Glomerular visceral epithelial cell (primary cell): ENCODE measurements around the gene PARD3.
A peak's percentile ranks its signal among the peaks of the same experiment; 100 is the strongest.

Experiments
- DNase-seq: peaks from one replicate; pipeline ENCODE4 v3.0.0-alpha.2; 2016; ENCODE audit errors: extremely low spot score

PARD3 gene

DNA sequence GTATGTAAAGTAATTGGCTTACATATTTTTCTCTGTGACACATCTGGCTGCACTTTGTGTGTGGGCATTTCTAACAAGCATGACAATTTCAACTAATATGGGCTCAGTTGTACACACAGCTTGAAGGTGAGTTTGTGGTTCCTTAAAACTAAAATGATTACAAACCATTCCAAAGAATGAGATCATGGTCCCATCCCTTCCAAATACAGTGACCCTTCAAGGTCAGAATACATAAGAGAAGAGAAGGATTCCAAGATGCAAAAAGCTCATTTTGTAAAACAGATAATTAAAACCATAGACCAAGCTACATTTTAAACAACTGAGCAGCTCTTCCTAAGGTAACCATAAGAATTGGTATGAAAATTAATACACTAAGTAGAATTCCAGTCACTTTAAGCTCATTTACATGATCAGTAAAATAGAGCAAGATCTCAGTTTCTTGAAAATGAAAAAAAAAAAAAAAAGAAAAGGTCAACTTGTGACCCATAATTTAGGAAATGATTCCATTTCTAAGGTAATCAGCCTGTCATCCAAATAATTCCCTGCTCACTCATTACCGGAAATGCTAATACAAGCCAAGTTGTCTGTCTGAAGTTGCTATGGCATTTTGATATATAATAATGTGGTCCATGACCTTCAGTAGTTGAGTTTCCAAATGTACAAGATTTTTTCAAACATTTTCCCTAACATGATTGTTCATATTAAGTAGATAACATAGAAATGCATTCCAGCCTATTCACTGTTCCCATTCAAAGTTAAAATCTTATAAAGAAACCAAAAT is 688.5 kb downstream of the PARD3 start:
- DNase-seq: no peak

- no peak for DNase-seq
Measured at GRCh38 chr10:34125702-34126101, 689.4 kb downstream of the PARD3 start.

GRCh38 chr10:34124522-34125035 is 690.5 kb downstream of the PARD3 start:
- peak; percentile 87 for DNase-seq

GRCh38 chr10:34121781-34122622 is 693.1 kb downstream of the PARD3 start:
- no peak for DNase-seq

GRCh38 chr10:34121125-34121753 is 693.9 kb downstream of the PARD3 start:
- DNase-seq: no peak

DNA sequence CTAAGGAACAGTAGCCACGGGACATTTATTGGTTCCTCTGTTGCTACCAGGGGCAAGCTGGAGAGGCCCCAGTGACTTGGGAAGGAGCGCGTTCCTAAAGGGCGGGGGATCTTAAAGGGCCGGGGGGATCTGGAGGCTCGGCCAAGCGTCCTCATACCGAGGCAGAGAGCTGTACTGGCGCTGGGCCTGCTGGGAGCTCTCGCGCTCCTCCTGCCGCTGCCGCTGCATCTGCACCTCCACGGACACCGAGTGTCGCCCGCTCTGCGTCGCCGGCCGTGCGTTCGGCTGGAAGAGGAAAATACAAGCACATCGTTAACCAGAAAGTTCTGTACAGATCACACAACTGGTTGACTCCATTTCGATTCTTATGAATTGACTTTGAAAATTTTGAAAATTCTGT is 695.6 kb downstream of the PARD3 start:
- no peak for DNase-seq

DNA sequence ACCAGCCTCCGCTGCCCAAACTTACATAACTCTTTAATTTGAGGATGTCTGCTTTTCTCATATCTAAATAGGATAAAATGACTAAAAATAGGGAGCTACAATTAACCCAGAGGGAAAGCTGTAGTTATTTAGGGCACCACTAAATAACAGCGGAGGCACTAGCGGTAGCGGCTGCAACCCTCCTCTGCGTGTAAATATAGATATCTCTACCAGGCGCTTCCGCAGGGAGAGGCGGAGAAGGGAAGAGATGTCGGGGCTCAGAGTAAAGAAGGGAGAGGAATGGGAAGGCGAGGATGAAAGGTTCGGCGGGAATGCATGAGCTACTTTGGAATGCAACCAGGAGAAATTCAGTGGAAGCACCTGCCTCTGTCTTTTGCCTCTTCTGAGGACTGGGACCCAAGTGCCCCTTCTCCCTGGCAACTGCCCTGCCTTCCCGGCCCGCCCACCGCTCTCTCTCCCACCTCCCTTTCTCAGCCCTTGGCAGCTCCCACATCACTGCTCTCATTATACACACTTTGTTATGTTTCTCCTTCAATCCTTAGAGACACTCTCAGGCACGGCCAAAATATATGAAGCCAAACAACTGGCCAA is 698.3 kb downstream of the PARD3 start:
- no peak for DNase-seq

GRCh38 chr10:34116220-34116641 is 698.9 kb downstream of the PARD3 start:
- DNase-seq: no peak

GRCh38 chr10:34114914-34115313 is 700.2 kb downstream of the PARD3 start:
- DNase-seq: no peak

DNA sequence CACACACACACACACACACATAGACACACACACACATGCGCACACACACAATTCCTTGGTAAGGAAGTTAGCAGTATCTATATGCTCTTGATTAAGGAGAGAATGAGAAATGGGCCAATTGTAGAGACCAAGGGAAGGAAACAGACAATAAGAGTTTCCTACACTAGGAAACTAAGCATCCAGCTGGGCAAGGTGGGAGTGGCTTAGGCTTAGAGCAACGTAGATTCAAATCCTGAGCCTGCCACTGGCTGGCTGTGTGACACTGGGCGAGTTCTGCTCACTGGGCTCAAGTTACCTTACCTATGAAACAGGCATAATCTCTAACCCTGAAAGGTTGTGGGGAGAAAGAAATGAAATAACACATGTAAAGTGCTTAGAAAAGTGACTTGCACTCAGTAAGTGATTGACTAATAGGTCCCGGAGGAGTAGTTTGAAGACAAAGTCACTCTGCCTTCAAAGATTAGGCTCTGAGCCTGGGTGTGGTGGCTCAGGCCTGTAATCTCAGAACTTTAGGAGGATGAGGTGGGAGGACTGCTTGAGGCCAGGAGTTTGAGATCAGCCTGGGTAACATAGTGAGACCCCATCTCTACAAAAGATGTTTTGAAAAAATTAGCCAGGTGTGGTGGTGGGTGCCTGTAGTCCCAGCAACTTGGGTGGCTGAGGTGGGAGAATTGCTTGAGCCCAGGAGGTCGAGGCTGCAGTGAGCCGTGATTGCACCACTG is 701.4 kb downstream of the PARD3 start:
- no peak for DNase-seq

GRCh38 chr10:34112171-34112782 is 702.8 kb downstream of the PARD3 start:
- no peak for DNase-seq

GRCh38 chr10:34111179-34111578 is 703.9 kb downstream of the PARD3 start:
- DNase-seq: no peak

DNA sequence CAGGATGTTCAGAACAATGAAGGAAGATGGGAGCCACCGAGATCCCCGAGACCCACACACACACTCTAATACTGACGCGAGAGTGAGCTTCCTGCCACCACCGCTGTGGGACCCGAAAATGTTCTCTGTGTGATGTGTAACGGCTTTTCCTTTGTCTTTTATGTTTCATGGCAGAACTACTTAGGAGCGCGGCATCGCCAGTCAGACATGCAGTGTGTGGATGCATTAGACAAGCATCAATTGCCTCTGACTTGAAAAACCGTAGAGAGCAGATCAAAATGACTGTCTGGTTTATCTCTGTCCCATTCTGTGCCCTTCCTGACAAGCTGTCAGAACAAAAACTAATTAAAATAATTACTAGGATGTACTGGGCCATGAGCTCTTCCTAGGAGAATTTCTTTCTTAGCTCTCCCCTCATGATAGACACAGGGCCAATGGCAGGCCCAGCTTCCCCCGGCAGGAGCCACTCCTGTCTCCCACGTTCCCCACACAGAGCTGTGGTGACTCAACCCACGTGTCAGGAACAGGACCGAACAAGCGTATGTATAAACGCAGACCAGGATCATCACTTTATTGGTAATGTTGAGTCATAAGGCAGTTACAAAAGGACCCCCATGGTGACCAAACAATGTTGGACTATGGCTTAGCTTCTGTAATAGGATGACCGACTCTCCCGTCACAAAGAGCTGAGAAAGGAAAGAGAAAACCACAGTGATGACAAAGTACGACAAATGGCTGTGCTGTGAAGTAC is 705.0 kb downstream of the PARD3 start:
- no peak for DNase-seq

- no peak for DNase-seq
Measured at GRCh38 chr10:34109495-34109894, 705.6 kb downstream of the PARD3 start.

GRCh38 chr10:34107626-34108516 is 707.2 kb downstream of the PARD3 start:
- no peak for DNase-seq

DNA sequence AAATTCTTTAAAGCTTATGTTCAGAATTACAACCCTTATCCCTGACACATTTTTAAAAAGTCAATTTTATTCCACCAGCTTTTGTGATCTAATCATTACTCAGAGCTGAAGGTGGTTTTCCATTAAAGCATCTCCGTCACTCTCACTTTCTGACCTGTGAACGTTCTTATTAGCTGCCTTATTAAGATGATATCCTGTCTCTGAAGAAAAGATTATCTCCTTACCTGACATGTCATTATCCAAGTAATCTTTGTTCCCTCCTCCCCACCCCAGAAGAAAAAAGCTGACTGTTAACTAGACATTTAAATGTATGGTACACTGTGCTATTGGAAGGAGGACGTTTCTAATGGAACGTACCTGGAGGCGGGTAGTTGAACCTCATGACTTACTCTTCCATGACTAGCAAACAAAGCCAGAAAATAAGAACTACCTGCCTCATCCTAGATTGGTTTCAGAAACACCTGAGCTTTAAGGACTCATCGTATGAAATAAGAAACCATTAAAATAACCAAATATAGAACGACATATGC is 708.7 kb downstream of the PARD3 start:
- no peak for DNase-seq

DNA sequence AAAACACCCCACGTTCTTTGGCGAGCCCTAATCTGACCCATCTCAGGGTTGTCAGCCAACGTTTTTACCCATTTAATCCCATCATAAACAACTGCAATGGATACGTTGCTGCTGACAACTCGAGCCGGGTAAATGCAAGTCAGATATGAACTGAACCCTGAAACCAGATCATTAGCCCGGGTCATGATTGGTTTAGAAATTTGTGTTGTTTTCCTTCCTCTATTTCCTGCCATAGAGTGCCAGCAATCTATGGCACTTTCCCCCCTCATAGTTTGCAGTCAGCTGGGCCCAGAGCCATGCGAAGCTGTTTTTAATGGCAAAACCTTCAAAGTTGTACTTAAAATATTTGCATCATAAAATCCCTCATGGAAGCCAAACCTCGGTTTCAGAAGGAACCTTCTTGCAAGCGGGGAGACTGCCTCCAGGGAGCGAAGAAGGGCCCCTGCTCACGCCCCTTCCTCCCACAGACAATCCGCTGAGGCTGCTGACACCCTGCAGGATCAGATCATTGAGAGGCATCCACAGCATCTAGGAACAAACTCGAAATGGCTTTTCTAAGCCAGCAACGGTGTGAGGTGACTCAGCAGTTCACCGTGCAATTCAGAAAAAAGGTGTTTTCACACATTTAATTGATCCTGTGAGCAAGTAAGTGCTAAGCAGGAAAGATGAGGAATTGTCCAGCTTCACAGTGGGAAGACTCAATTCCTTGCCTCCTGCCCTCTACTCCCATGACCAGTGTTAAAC is 710.1 kb downstream of the PARD3 start:
- DNase-seq: no peak

DNA sequence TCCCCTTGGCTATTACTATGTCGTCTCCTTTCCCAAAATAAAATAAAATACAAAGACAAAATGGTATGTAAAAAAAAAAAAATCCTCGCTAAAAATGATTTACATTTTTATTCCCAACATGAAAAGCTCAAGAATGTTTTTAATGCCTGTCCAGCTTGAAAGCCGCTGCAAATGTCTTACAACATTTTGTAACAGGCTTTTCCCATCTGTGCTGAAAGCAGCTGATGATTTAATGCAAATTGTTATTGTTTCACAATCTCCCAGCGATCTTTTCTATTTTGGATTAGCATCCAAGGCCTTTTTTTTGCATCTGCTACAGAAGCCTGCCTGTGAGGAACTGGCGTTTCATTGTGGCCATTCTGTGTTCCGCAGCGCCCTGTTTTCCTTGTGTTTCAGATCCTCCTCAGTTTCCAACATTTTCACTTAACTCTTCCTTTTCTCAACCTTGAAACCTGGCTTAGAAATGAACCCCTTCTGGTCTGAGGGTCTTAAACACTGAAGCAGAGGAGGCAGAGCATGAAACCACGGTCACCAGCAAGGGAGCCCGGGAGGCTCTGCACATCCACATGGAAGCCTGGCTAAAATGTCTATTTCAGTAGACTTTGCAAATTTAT is 712.1 kb downstream of the PARD3 start:
- no peak for DNase-seq
